Peyer's patch (tissue), 4 donors: Measurements from ENCODE around the gene ZNF451.

Experiments
- POLR2A ChIP-seq, 2 donors: fragments of 450-650 bp; IDR thresholded peaks; one replicate each; pipeline ENCODE4 v1.5.1; 2017; ENCODE audit warnings: antibody characterized with exemption in 2 of 2, mild to moderate bottlenecking in 2 of 2, moderate library complexity in 2 of 2
- TF ChIP-seq, protein P1 (sequence below), 6 experiments: fragments of 450-650 bp in 4 of 6; fragments of 200-600 bp in 2 of 6; sonication (generic) in 1 of 6; IDR thresholded peaks; one replicate each; pipeline ENCODE4 v1.5.1; 2017 to 2019; ENCODE audit warnings: antibody characterized with exemption in 6 of 6, mild to moderate bottlenecking in 3 of 6, moderate library complexity in 1 of 6

DNA sequence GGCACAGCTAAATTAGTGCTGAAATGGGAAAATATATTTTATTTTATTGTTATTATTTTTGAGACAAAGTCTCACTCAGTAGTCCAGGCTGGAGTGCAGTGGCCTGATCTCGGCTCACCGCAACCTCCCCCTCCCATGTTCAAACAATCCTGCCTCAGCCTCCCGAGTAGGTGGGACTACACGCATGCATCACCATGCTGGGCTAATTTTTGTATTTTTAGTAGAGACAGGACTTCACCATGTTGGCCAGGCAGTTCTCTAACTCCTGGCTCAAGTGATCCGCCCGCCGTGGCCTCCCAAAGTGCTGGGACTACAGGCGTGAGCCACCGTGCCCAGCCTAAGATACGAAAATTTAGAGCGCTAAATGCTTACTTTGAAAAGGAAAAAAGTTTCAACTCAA lies 127.3 kb downstream of the ZNF451 start:
- TF ChIP-seq POLR2A (IDR thresholded peaks at IDR 0.05), result no peak
- TF ChIP-seq, protein P1, sequence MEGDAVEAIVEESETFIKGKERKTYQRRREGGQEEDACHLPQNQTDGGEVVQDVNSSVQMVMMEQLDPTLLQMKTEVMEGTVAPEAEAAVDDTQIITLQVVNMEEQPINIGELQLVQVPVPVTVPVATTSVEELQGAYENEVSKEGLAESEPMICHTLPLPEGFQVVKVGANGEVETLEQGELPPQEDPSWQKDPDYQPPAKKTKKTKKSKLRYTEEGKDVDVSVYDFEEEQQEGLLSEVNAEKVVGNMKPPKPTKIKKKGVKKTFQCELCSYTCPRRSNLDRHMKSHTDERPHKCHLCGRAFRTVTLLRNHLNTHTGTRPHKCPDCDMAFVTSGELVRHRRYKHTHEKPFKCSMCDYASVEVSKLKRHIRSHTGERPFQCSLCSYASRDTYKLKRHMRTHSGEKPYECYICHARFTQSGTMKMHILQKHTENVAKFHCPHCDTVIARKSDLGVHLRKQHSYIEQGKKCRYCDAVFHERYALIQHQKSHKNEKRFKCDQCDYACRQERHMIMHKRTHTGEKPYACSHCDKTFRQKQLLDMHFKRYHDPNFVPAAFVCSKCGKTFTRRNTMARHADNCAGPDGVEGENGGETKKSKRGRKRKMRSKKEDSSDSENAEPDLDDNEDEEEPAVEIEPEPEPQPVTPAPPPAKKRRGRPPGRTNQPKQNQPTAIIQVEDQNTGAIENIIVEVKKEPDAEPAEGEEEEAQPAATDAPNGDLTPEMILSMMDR (IDR thresholded peaks at IDR 0.05), result no peak
